ENCODE measurements around the gene MSL2.
"Not testable (repeated sequence)": the region's sequence is repeated elsewhere in the genome, so short reads cannot be mapped to it uniquely, and the experiment has no call there.

Gene MSL2

GRCh38 chr3:136235545-136235944 lies 39.4 kb upstream of the MSL2 start:
- no peaks in the 10 kb centered on the region for H3K79me2 ChIP-seq (ENCODE audit: insufficient read depth, low read length)
- TF ChIP-seq EZH2phosphoT487 (conservative IDR thresholded peaks at IDR 0.05; ENCODE audit: low read length) = no peak
- TF ChIP-seq CTCF (IDR thresholded peaks at IDR 0.05; ENCODE audit: insufficient read depth, low read length, poor library complexity, severe bottlenecking) = no peak
- H3K9me3 ChIP-seq (ENCODE audit: insufficient read depth, low read length) = no peaks in the 10 kb centered on the region
- H3K27me3 ChIP-seq (ENCODE audit: low read length) = no peaks in the 10 kb centered on the region
- H3K4me3 ChIP-seq (ENCODE audit: insufficient read depth, low read length, poor library complexity, severe bottlenecking) = no peak overlapping the region
- H3K9me2 ChIP-seq (replicated peaks; ENCODE audit: insufficient read depth, low read length) = no peaks in the 10 kb centered on the region
- H3K27ac ChIP-seq (ENCODE audit: low read depth, low read length) = no peak overlapping the region
- no peak overlapping the region for H3K4me2 ChIP-seq (ENCODE audit: low read depth, low read length, poor library complexity, severe bottlenecking)
- H2AFZ ChIP-seq (ENCODE audit: low read depth, low read length, severe bottlenecking) = no peak overlapping the region
- no peaks in the 10 kb centered on the region for H3K36me3 ChIP-seq (ENCODE audit: low read length)
- no peaks in the 10 kb centered on the region for H4K20me1 ChIP-seq (ENCODE audit: low read depth, low read length)
- H3K9ac ChIP-seq (ENCODE audit: low read length) = no peak overlapping the region
- no peaks in the 10 kb centered on the region for H3F3A ChIP-seq (ENCODE audit: insufficient read depth)

GRCh38 chr3:136232413-136232812 lies 36.3 kb upstream of the MSL2 start:
- no peak overlapping the region for H3K27ac ChIP-seq (ENCODE audit: low read depth, low read length)
- H4K20me1 ChIP-seq (ENCODE audit: low read depth, low read length) = no peaks in the 10 kb centered on the region
- no peaks in the 10 kb centered on the region for H3K9me2 ChIP-seq (replicated peaks; ENCODE audit: insufficient read depth, low read length)
- no peak overlapping the region for H3K4me2 ChIP-seq (ENCODE audit: low read depth, low read length, poor library complexity, severe bottlenecking)
- H3K9ac ChIP-seq (ENCODE audit: low read length) = no peak overlapping the region
- H3K27me3 ChIP-seq (ENCODE audit: low read length) = no peaks in the 10 kb centered on the region
- no peaks in the 10 kb centered on the region for H3K9me3 ChIP-seq (ENCODE audit: insufficient read depth, low read length)
- no peaks in the 10 kb centered on the region for H3K36me3 ChIP-seq (ENCODE audit: low read length)
- no peak overlapping the region for H3K4me3 ChIP-seq (ENCODE audit: insufficient read depth, low read length, poor library complexity, severe bottlenecking)
- H3F3A ChIP-seq (ENCODE audit: insufficient read depth) = no peaks in the 10 kb centered on the region
- no peak overlapping the region for H2AFZ ChIP-seq (ENCODE audit: low read depth, low read length, severe bottlenecking)
- no peaks in the 10 kb centered on the region for H3K79me2 ChIP-seq (ENCODE audit: insufficient read depth, low read length)
- TF ChIP-seq CTCF (IDR thresholded peaks at IDR 0.05; ENCODE audit: insufficient read depth, low read length, poor library complexity, severe bottlenecking) (no peak), EZH2phosphoT487 (conservative IDR thresholded peaks at IDR 0.05; ENCODE audit: low read length) (no peak)

- not testable (repeated sequence) for H2AFZ ChIP-seq (ENCODE audit: low read depth, low read length, severe bottlenecking)
Measured at GRCh38 chr3:136222746-136223145, 26.6 kb upstream of the MSL2 start.

GRCh38 chr3:136211547-136211946 lies 15.4 kb upstream of the MSL2 start:
- H3K4me2 ChIP-seq (ENCODE audit: low read depth, low read length, poor library complexity, severe bottlenecking) = no peak overlapping the region
- H3K27ac ChIP-seq (ENCODE audit: low read depth, low read length) = no peak overlapping the region
- H3K9me3 ChIP-seq (ENCODE audit: insufficient read depth, low read length) = no peaks in the 10 kb centered on the region
- no peaks in the 10 kb centered on the region for H3K36me3 ChIP-seq (ENCODE audit: low read length)
- H4K20me1 ChIP-seq (ENCODE audit: low read depth, low read length) = no peaks in the 10 kb centered on the region
- no peak overlapping the region for H3K4me3 ChIP-seq (ENCODE audit: insufficient read depth, low read length, poor library complexity, severe bottlenecking)
- no peaks in the 10 kb centered on the region for H3K9me2 ChIP-seq (replicated peaks; ENCODE audit: insufficient read depth, low read length)
- no peak overlapping the region for H3K9ac ChIP-seq (ENCODE audit: low read length)
- TF ChIP-seq CTCF (IDR thresholded peaks at IDR 0.05; ENCODE audit: insufficient read depth, low read length, poor library complexity, severe bottlenecking) (no peak), EZH2phosphoT487 (conservative IDR thresholded peaks at IDR 0.05; ENCODE audit: low read length) (no peak)
- no peak overlapping the region for H2AFZ ChIP-seq (ENCODE audit: low read depth, low read length, severe bottlenecking)
- no peaks in the 10 kb centered on the region for H3K79me2 ChIP-seq (ENCODE audit: insufficient read depth, low read length)
- H3F3A ChIP-seq (ENCODE audit: insufficient read depth) = no peaks in the 10 kb centered on the region
- H3K27me3 ChIP-seq (ENCODE audit: low read length) = no peaks in the 10 kb centered on the region

More at GRCh38 chr3:136222746-136223145, 26.6 kb upstream of the MSL2 start:
- not testable (repeated sequence) for H3K27ac ChIP-seq (ENCODE audit: low read depth, low read length); H4K20me1 ChIP-seq (ENCODE audit: low read depth, low read length); H3K9me3 ChIP-seq (ENCODE audit: insufficient read depth, low read length); H3K9me2 ChIP-seq (replicated peaks; ENCODE audit: insufficient read depth, low read length); H3K4me3 ChIP-seq (ENCODE audit: insufficient read depth, low read length, poor library complexity, severe bottlenecking); H3K79me2 ChIP-seq (ENCODE audit: insufficient read depth, low read length); H3K36me3 ChIP-seq (ENCODE audit: low read length); H3F3A ChIP-seq (ENCODE audit: insufficient read depth); H3K27me3 ChIP-seq (ENCODE audit: low read length); H3K4me2 ChIP-seq (ENCODE audit: low read depth, low read length, poor library complexity, severe bottlenecking); H3K9ac ChIP-seq (ENCODE audit: low read length)
